ENCODE results near the gene ST8SIA3.
"Not testable (repeated sequence)": the region's sequence is repeated elsewhere in the genome, so short reads cannot be mapped to it uniquely, and the experiment has no call there.

Gene ST8SIA3

DNA sequence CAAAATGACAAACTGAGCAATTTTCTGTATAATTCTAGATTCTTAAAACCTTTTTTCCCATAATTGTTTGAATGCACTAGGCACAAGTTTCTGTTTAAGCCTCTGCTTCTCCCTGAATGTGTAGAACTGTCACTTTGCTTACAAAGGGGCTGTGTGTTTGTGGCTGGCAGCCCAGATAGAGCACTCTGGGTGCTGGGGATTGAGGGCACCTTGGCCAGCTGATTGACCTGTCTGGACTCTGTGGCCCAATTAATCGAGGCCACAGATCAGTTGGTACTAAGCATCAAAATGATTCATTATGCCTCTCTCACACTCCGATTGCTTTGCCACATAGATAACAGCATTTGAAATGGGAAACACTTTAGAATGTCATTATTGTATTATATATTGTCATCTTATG lies 12.1 kb downstream of the ST8SIA3 start:
- no peak for DNase-seq (ENCODE audit: low read depth, low spot score)

DNA sequence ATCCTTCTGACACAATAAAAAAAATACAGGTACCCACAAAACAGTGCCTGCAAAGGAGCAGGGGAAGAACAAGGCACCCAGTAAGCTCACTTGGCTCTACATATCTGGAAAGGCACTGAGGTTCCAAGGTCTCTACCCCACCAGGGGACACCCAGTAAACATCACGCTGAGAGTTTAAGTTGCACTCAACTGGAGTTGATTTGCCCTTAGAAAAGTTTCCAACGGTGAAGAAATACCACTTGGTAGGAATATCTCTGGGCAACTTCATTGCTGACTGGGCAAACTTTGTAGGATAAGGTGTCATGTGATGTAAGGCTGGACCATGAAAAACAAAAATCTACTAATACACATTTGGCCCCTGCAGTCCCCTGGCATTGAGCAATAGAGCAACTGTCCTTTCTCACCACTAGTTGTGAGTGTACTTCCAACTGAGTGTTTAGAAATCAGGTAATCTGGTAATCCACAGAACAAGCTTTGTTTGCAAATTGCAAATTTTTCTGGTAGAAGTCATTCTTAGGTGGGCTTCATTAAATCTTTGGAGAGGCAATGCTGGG lies 14.2 kb downstream of the ST8SIA3 start:
- no peak for DNase-seq (ENCODE audit: low read depth, low spot score)

DNA sequence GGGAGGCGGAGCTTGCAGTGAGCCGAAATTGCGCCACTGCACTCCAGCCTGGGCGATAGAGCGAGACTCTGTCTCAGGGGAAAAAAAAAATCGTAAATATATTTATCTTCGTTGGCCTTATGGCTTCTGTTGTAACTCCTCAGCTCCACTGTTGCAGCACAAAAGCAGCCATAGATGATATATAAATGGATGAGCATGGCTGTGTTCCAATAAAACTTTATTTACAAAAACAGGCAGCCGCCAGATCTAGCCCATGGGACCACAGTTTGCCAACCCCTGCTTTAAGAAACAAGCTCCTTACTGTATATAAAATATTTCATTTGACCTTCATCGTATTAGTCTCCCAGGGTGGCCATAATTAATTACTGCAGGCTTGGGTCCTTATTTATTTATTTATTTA lies 20.1 kb downstream of the ST8SIA3 start:
- DNase-seq (ENCODE audit: low read depth, low spot score) = no peak

DNA sequence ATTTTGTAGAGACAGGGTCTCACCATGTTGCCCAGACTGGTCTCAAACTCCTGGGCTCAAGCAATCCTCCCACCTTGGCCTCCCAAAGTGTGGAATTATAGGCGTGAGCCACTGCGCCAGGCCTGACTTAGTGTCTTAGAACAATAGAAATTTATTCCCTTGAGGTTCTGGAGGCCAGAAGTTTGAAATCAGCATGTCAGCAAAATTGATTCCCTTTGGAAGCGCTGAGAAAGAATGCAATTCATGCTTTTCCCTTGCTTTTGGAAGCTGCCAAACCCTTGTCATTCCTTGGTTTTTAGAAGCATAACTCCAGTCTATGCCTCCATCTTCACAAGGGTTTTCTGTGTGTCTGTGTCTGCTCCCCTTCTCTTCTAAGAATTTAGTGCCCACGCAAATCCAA lies 20.7 kb downstream of the ST8SIA3 start:
- no peak for DNase-seq (ENCODE audit: low read depth, low spot score)

DNA sequence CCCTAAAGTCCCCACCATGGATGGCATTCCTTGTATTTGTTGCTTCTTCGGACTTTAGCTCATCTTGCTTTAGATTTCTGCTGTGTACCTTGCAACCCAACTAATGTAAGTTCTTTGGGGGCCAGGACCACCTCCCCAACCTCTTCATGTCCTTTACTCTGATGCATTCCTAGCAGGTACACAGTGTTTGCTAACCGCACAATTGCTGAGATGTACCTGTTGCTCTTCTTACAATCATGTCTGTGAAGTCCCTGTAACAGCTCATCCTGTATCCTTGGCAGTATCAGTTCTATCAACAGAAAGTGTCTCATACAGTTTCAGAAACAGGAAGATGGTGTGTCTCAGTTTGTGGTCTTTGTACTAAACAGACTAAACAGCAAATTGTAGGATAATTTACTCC lies 24.1 kb downstream of the ST8SIA3 start:
- DNase-seq (ENCODE audit: low read depth, low spot score) = no peak

GRCh38 chr18:57389271-57389670 lies 36.9 kb downstream of the ST8SIA3 start:
- no peak for DNase-seq (ENCODE audit: low read depth, low spot score)

DNA sequence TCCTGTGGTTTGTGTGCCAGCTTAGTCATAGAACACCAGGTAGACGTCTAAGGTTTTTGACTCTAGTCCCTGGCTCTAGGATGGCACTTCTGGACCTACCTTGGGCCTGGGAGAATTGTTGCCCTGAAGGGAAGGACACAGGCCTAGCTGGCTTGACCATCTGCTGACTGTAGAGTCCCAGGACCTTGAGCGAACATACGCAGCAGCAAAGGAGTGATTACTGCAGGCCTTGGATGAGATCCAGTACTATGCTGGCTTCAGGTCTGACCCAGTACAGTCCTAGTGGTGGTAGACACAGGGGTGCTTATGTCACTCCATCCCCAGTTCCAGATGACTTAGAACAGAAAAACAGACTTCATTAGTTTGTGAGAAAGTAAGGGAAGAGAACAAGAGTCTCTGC lies 37.7 kb downstream of the ST8SIA3 start:
- DNase-seq (ENCODE audit: low read depth, low spot score) = no peak

DNA sequence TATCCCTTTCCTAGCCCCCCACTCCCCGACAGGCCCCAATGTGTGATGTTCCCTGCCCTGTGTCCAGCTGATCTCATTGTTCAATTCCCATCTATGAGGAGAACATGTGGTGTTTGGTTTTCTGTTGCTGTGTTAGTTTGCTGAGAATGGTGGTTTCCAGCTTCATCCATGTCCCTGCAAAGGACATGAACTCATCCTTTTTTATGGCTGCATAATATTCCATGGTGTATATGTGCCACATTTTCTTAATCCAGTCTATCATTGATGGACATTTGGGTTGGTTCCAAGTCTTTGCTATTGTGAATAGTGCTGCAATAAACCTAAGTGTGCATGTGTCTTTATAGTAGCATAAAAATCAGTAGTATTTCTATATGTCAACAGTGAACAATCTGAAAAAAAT lies 42.4 kb downstream of the ST8SIA3 start:
- DNase-seq (ENCODE audit: low read depth, low spot score) = not testable (repeated sequence)

DNA sequence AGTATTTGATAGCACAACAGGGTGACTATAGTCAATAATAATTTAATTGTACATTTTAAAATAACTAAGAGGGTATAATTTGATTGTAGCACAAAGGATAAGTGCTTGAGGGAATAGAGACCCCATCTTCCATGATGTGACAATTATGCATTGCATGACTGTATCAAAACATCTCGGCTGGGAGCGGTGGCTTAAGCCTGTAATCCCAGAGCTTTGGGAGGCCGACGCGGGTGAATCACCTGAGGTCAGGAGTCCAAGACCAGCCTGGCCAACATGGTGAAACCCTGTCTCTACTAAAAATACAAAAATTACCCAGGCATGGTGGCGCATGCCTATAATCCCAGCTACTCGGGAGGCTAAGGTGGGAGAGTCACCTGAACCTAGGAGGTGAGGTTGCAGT lies 44.5 kb downstream of the ST8SIA3 start:
- not testable (repeated sequence) for DNase-seq (ENCODE audit: low read depth, low spot score)

DNA sequence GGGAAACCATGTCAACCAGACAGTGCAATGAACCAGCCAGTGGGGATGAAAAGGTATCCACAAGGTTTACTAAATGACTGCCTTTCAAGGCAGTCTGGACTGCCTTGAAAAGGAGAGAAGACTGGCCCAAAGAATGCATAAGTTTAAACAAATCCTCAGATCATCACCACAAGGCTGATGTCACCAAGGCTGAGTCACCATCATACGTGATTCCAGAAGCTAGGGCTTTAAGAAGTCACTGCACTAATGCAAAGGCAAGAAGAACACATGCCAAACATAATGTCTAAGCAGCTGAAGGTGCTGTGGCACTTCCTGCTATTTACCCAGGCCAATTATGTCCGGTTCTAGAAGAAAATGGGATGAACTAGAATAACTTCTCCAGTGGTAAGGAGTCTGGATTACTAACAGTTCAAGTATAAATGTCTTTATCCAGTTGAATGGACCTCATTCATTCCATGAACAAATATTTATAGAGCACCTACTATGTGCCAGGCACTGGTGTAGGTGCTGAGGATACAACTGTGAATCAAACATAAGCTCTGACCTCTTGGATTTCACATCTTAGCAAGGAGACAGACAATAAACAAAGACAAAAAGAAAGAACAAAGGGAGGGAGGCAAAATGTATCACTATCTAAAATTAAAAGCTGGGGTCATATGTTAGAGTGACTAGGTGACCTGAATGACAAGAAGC lies 45.2 kb downstream of the ST8SIA3 start:
- no peak for DNase-seq (ENCODE audit: low read depth, low spot score)

DNA sequence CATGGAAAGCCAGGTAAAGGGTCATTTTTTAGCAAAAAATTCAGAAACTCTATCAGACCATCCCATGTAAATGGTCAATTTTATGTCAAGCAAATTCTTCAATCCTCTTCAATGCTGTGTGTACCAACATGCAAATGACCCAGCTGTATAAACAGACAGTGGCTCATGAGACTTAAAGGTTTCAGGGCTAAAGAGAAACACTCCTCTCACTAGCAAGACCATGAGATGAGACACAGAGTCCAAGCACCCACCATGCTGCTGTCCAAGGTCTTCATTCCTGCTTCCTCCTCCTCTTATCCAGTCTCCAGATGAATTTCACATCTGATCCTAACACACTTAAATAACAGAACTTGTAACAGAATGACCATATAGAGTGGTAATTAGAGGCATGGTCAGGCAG lies 52.0 kb downstream of the ST8SIA3 start:
- no peak for DNase-seq (ENCODE audit: low read depth, low spot score)

DNA sequence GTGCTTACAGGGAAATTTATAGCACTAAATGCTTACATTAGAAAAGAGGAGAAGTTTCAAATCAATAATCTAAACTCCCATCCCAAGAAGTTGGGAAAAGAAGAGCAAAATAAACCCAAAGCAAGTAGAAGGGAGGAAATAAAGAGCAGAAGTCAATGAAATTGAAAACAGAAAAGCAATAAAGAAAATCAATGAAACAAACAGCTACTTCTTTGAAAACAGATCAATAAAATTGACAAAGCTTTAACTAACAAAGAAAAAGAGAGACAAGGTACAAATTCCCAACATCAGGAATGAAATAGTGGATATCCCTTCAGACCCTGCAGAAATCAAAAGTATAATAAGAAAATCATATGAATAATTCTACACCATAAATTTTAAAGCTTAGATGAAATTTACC lies 57.3 kb downstream of the ST8SIA3 start:
- no peak for DNase-seq (ENCODE audit: low read depth, low spot score)

- no peak for DNase-seq (ENCODE audit: low read depth, low spot score)
Measured at GRCh38 chr18:57410749-57411148, 58.4 kb downstream of the ST8SIA3 start.

DNA sequence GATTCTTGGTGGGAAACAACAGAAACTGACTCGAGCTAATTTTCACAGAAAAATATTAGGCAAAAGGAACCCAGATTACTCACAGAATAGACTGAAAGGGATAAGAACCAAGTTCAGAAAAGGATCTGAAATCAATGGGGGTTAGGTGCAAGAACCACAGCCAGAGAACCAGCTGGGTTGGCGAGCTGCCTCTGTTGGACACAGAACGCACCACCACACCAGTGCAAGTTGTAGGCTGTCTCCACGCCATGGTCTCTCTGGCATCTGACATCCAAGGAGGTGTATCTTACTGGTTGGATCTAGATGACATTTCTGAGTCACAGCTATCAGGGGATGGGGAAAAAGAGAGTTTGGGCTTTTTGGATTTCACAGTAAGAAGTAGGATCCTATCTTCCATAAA lies 64.2 kb downstream of the ST8SIA3 start:
- DNase-seq (ENCODE audit: low read depth, low spot score) = no peak
